OCI-LY7 (cell line): Measurements from ENCODE around the gene AOPEP. TPM values are rescaled to one million over a fixed set of nuclear protein-coding genes. Genes with fewer than 3 reads are reported as not detected.

Experiments used
- BruUV-seq: library from RNA; stranded (reverse); fragments of 400-500 nt; replicated peaks from 2 replicates; lab custom pipeline; 2021; lab: Mats Ljungman, UMichigan
- CTCF ChIA-PET: fragments of 300-600 bp; sonication (Branson Sonifier 250); formaldehyde crosslinking; loops from one replicate; lab custom pipeline; 2022; ENCODE audit warnings: antibody characterized with exemption; ENCODE audit not compliant: unreplicated experiment; lab: Charles Lee
- POLR2A ChIA-PET: fragments of 300-600 bp; sonication (Branson Sonifier 250); formaldehyde crosslinking; loops from one replicate; lab custom pipeline; 2022; ENCODE audit warnings: antibody characterized with exemption; lab: Charles Lee
- DNase-seq: peaks from one replicate; pipeline ENCODE4 v3.0.0-alpha.2; 2015; ENCODE audit warnings: low spot score
- H2AFZ ChIP-seq: fragments of 200-600 bp; sonication (generic), shearing (Covaris generic); 2 replicates; pipeline ENCODE4 v1.6.1; 2014; ENCODE audit warnings: mild to moderate bottlenecking, antibody characterized with exemption, low read length, moderate library complexity
- H3K27ac ChIP-seq: fragments of 200-600 bp; sonication (generic); 2 replicates; pipeline ENCODE4 v1.5.1; 2014; ENCODE audit warnings: mixed run types, low read depth, mild to moderate bottlenecking, moderate library complexity, low read length, inconsistent platforms; ENCODE audit not compliant: poor library complexity, severe bottlenecking
- H3K36me3 ChIP-seq: fragments of 200-600 bp; sonication (generic); 2 replicates; pipeline ENCODE4 v1.6.1; 2014; ENCODE audit warnings: mild to moderate bottlenecking, antibody characterized with exemption, low read length, moderate library complexity, mixed read lengths; ENCODE audit not compliant: insufficient read depth
- H3K4me1 ChIP-seq: fragments of 200-600 bp; sonication (generic); 2 replicates; pipeline ENCODE4 v1.5.1; 2014; ENCODE audit warnings: mild to moderate bottlenecking, low read length; ENCODE audit not compliant: insufficient read depth, poor library complexity, severe bottlenecking
- H3K4me2 ChIP-seq: fragments of 200-600 bp; sonication (generic); 2 replicates; pipeline ENCODE4 v1.6.1; 2014; ENCODE audit warnings: mild to moderate bottlenecking, low read length
- H3K4me3 ChIP-seq: fragments of 200-600 bp; sonication (generic); 2 replicates; pipeline ENCODE4 v1.5.1; 2014; ENCODE audit warnings: mild to moderate bottlenecking, low read depth, low read length; ENCODE audit not compliant: poor library complexity, severe bottlenecking
- H3K79me2 ChIP-seq: fragments of 200-600 bp; sonication (generic); 2 replicates; pipeline ENCODE4 v1.6.1; 2016; ENCODE audit warnings: low read depth, mild to moderate bottlenecking, low read length, moderate library complexity, mixed read lengths; ENCODE audit not compliant: insufficient read depth
- H3K9me2 ChIP-seq: fragments of 200-600 bp; sonication (generic); 2 replicates; pipeline ENCODE4 v1.6.1; 2016; ENCODE audit warnings: mild to moderate bottlenecking, low read length, mixed read lengths; ENCODE audit not compliant: insufficient read depth
- H3K9me3 ChIP-seq: fragments of 200-600 bp; sonication (generic); 2 replicates; pipeline ENCODE4 v1.6.1; 2014; ENCODE audit warnings: mild to moderate bottlenecking, mixed run types, low read length, mixed read lengths
- H4K20me1 ChIP-seq: fragments of 200-600 bp; sonication (generic); 2 replicates; pipeline ENCODE4 v1.6.1; 2014; ENCODE audit warnings: mild to moderate bottlenecking, antibody characterized with exemption, low read length, moderate library complexity, mixed read lengths; ENCODE audit not compliant: insufficient read depth
- CTCF ChIP-seq: fragments of 200-600 bp; sonication (generic); conservative IDR thresholded peaks from 2 replicates; pipeline ENCODE4 v1.5.1; 2014; ENCODE audit warnings: mild to moderate bottlenecking, antibody characterized with exemption, low read length, moderate library complexity, mixed read lengths
- EZH2phosphoT487 ChIP-seq: fragments of 200-600 bp; sonication (generic); IDR thresholded peaks from 2 replicates; pipeline ENCODE4 v1.6.1; 2018; ENCODE audit warnings: low read depth, borderline replicate concordance, mild to moderate bottlenecking, mixed run types, antibody characterized with exemption, low read length, moderate library complexity, mixed read lengths
- intact Hi-C: fragments of 100-400 bp; cut with micrococcal nuclease; formaldehyde crosslinking; loops from one replicate; pipeline ENCODE4 v1.10.0; 2022; ENCODE audit not compliant: unreplicated experiment
- total RNA-seq, 2 experiments: library from RNA; depleted of rRNA in 1 of 2; stranded (reverse); fragments of >200 nt in 1 of 2; shearing (Covaris generic) in 1 of 2; gene quantifications; 2 replicates each; pipeline ENCODE4 v1.2.3, GENCODE V29; 2014 to 2022

AOPEP gene
- total RNA-seq, 2 experiments from 2014 or later, result 17.3 to 24.3 TPM

GRCh38 chr9:94804316-94804715 lies 77.8 kb downstream of the AOPEP start:
- no peaks in the 10 kb centered on the region for H4K20me1 ChIP-seq
- peaks cover 20% of the 10 kb centered on the region for H3K4me1 ChIP-seq
- no peaks in the 10 kb centered on the region for H3K9me2 ChIP-seq
- no peak overlapping the region for H3K4me3 ChIP-seq
- POLR2A ChIA-PET, result interaction anchor here (1.5 kb wide), 1 partner anchor 7 kb away, joined by 3 read pairs; no protein-coding TSS in a partner anchor
- H3K36me3 ChIP-seq, result peaks cover 26% of the 10 kb centered on the region
- CTCF ChIA-PET, result no interaction called here
- H3K27ac ChIP-seq, result no peak overlapping the region
- H3K79me2 ChIP-seq, result no peaks in the 10 kb centered on the region
- intact Hi-C loops, result no loop called here
- H2AFZ ChIP-seq, result no peak overlapping the region
- no peaks in the 10 kb centered on the region for H3K9me3 ChIP-seq
- BruUV-seq, result no TSS peak
- no peak for TF ChIP-seq EZH2phosphoT487
- no peak for TF ChIP-seq CTCF
- H3K4me2 ChIP-seq, result no peak overlapping the region
- DNase-seq, result no peak

- BruUV-seq, result no TSS peak
- H3K4me1 ChIP-seq, result peaks cover 20% of the 10 kb centered on the region
- H3K9me3 ChIP-seq, result no peaks in the 10 kb centered on the region
- TF ChIP-seq CTCF (no peak), EZH2phosphoT487 (no peak)
- no peaks in the 10 kb centered on the region for H3K9me2 ChIP-seq
- ChIA-PET POLR2A (interaction anchor here (0.6 to 1.5 kb wide), 2 partner anchors 8 to 52 kb away, joined by 3 to 6 read pairs; no protein-coding TSS in a partner anchor), CTCF (no interaction called here)
- DNase-seq, result peak; percentile 5
- no peak overlapping the region for H2AFZ ChIP-seq
- intact Hi-C loops, result no loop called here
- no peaks in the 10 kb centered on the region for H4K20me1 ChIP-seq
- H3K36me3 ChIP-seq, result peaks cover 26% of the 10 kb centered on the region
- no peak overlapping the region for H3K4me2 ChIP-seq
- no peak overlapping the region for H3K4me3 ChIP-seq
- no peak overlapping the region for H3K27ac ChIP-seq
- H3K79me2 ChIP-seq, result no peaks in the 10 kb centered on the region
Measured at GRCh38 chr9:94805051-94805489, 78.6 kb downstream of the AOPEP start.

GRCh38 chr9:94805585-94805984 lies 79.1 kb downstream of the AOPEP start:
- Histone ChIP-seq H3K4me3 (no peak overlapping the region), H3K36me3 (peaks cover 26% of the 10 kb centered on the region), H2AFZ (no peak overlapping the region), H3K4me2 (peak overlapping the region; percentile 24; the same call in 1 of the 2 replicates), H3K27ac (no peak overlapping the region), H4K20me1 (no peaks in the 10 kb centered on the region), H3K4me1 (peaks cover 20% of the 10 kb centered on the region), H3K9me3 (no peaks in the 10 kb centered on the region), H3K79me2 (no peaks in the 10 kb centered on the region), H3K9me2 (no peaks in the 10 kb centered on the region)
- ChIA-PET CTCF (no interaction called here), POLR2A (interaction anchor here (0.6 to 1.5 kb wide), 2 partner anchors 9 to 51 kb away, joined by 3 to 6 read pairs; no protein-coding TSS in a partner anchor)
- DNase-seq, result no peak
- BruUV-seq, result no TSS peak
- intact Hi-C loops, result no loop called here
- TF ChIP-seq EZH2phosphoT487 (no peak), CTCF (no peak)
